H1 (cell line): ENCODE measurements around the gene SAT2. TPM values are rescaled to one million over a fixed set of nuclear protein-coding genes. Genes with fewer than 3 reads are reported as not detected.

Experiments
- RAD21 ChIP-seq, 2 experiments: IDR thresholded peaks in 1 of 2; conservative IDR thresholded peaks in 1 of 2; 2 replicates each; pipeline ENCODE4 v1.6.1; 2011; ENCODE audit warnings: low read depth in 2 of 2, low read length in 2 of 2, improper control_type of control experiment in 1 of 2, inconsistent platforms in 1 of 2, mild to moderate bottlenecking in 1 of 2, moderate library complexity in 1 of 2
- polyA plus RNA-seq, 7 experiments: library from polyadenylated mRNA; depleted of rRNA in 3 of 7; stranded (reverse) in 5 of 7; unstranded in 2 of 7; fragments of >200 nt in 5 of 7; fragments of 200-250 nt in 2 of 7; gene quantifications; 1 replicate in 5 of 7; 2 replicates in 1 of 7; 4 replicates in 1 of 7; pipeline versions ENCODE4 v1.2.1 to v1.2.3, GENCODE V29; 2011 to 2013; ENCODE audit warnings: missing spikeins in 2 of 7, mixed read lengths in 2 of 7
- total RNA-seq: library from RNA; stranded (reverse); fragmentation: NEBNext Ultra II Directional; extraction: Animal tissue kit (Norgen Biotek cat#: 25700); gene quantifications from 2 replicates; pipeline ENCODE4 v1.2.1, GENCODE V29; 2021

The SAT2 gene
- total and polyA plus RNA-seq, 2 of the 8 experiments (the other 6 are each of a cell fraction or from before 2014, with no cell fraction given) = 36.4 to 72.3 TPM

GRCh38 chr17:7586673-7587419, 40.8 kb downstream of the SAT2 start (continued):
- TF ChIP-seq RAD21 (IDR thresholded peaks at IDR 0.05 in 1 of 2, conservative IDR thresholded peaks at IDR 0.05 in 1 of 2; ENCODE audit: low read depth in 2 of 2, low read length in 2 of 2) = peak; percentile 33 to 35; a peak in 3 of 4 replicates
